SJCRH30 (cell line): ENCODE measurements around the gene LMNA. TPM values are rescaled to one million over a fixed set of nuclear protein-coding genes. Genes with fewer than 3 reads are reported as not detected.

Experiments
- DNase-seq, 2 experiments: peaks; one replicate each; pipeline ENCODE4 v3.0.0-alpha.2; 2015 to 2020
- H3K27ac ChIP-seq: fragments of 250-450 bp; sonication (Bioruptor Pico); 2 replicates; pipeline ENCODE4 v1.5.1; 2020; ENCODE audit warnings: mild to moderate bottlenecking, moderate library complexity
- H3K27me3 ChIP-seq: fragments of 250-450 bp; sonication (Bioruptor Pico); 2 replicates; pipeline ENCODE4 v1.5.1; 2020; ENCODE audit warnings: mild to moderate bottlenecking, moderate library complexity
- H3K36me3 ChIP-seq: fragments of 250-450 bp; sonication (Bioruptor Pico); 2 replicates; pipeline ENCODE4 v1.5.1; 2020; ENCODE audit warnings: mild to moderate bottlenecking, moderate library complexity
- H3K4me1 ChIP-seq: fragments of 250-450 bp; sonication (Bioruptor Pico); 2 replicates; pipeline ENCODE4 v1.5.1; 2020; ENCODE audit warnings: mild to moderate bottlenecking, moderate library complexity
- H3K4me3 ChIP-seq: fragments of 250-450 bp; sonication (Bioruptor Pico); 2 replicates; pipeline ENCODE4 v1.5.1; 2020; ENCODE audit warnings: mild to moderate bottlenecking, moderate library complexity
- H3K9me3 ChIP-seq: fragments of 250-450 bp; sonication (Bioruptor Pico); replicated peaks from 2 replicates; pipeline ENCODE4 v1.5.1; 2020; ENCODE audit warnings: mild to moderate bottlenecking, moderate library complexity
- total RNA-seq: library from RNA; depleted of rRNA; stranded (reverse); fragments of >200 nt; shearing (Covaris generic); gene quantifications from 2 replicates; pipeline ENCODE4 v1.2.3, GENCODE V29; 2014

The LMNA gene
- total RNA-seq, 1 experiment from 2014 or later: 113 TPM

- no peak for DNase-seq
- Histone ChIP-seq H3K9me3 (no peaks in the 10 kb centered on the region), H3K4me1 (no peaks in the 10 kb centered on the region), H3K4me3 (no peak overlapping the region), H3K27ac (no peak overlapping the region), H3K36me3 (peaks cover 8% of the 10 kb centered on the region), H3K27me3 (no peaks in the 10 kb centered on the region)
These were observed 37.1 kb upstream of the LMNA start for GRCh38 chr1:156077430-156077760.

DNA sequence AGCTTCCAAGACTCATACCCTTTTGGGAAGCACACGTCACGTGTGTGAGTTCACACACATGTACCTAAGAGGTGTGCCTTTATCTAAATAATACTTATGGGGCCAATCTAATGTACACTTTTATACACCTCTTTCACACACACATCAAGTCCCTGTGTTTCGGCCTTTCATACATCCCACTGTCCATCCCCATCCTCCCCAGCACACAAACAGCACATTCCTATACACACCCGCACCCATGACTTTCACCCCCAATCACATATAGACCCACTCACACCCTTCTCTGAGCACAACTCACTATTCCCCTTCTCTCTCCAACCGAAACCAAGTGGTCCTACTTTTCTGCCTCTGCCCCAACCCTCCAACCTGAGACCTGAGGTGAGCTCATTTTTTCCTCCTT is 35.8 kb upstream of the LMNA start:
- H3K4me1 ChIP-seq: peaks cover 4% of the 10 kb centered on the region; the same call in 1 of the 2 replicates
- no peaks in the 10 kb centered on the region for H3K27me3 ChIP-seq
- peaks cover 8% of the 10 kb centered on the region for H3K36me3 ChIP-seq
- no peak for DNase-seq
- H3K4me3 ChIP-seq: no peak overlapping the region
- no peaks in the 10 kb centered on the region for H3K9me3 ChIP-seq
- H3K27ac ChIP-seq: no peak overlapping the region

GRCh38 chr1:156079762-156080161 is 34.7 kb upstream of the LMNA start:
- Histone ChIP-seq H3K27ac (no peak overlapping the region), H3K4me1 (peaks cover 4% of the 10 kb centered on the region; the same call in 1 of the 2 replicates), H3K36me3 (peaks cover 8% of the 10 kb centered on the region), H3K4me3 (no peak overlapping the region), H3K27me3 (no peaks in the 10 kb centered on the region), H3K9me3 (no peaks in the 10 kb centered on the region)
- no peak for DNase-seq

GRCh38 chr1:156080241-156080862 is 34.2 kb upstream of the LMNA start:
- H3K4me1 ChIP-seq: peaks cover 4% of the 10 kb centered on the region; the same call in 1 of the 2 replicates
- no peak for DNase-seq
- peak overlapping the region; percentile 99 for H3K4me3 ChIP-seq
- H3K27me3 ChIP-seq: no peaks in the 10 kb centered on the region
- H3K9me3 ChIP-seq: no peaks in the 10 kb centered on the region
- H3K36me3 ChIP-seq: peaks cover 8% of the 10 kb centered on the region
- H3K27ac ChIP-seq: no peak overlapping the region

DNA sequence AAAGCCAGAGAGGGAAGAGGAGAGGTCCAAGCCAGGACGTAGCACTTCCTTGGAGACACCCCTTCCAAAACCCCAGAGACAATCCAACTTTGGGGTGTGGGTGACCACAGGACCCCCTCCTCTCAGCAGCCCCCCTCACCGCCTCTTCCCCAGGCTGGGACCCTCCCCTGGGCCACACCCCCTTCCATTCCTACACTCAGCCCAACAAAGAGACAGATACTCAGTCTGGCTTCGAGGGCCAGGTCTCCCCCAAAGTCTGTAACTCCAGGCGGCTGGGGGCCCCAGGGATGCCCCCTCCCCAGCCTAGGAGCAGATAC is 33.7 kb upstream of the LMNA start:
- H3K27ac ChIP-seq: peak overlapping the region; percentile 50; the same call in 1 of the 2 replicates

DNA sequence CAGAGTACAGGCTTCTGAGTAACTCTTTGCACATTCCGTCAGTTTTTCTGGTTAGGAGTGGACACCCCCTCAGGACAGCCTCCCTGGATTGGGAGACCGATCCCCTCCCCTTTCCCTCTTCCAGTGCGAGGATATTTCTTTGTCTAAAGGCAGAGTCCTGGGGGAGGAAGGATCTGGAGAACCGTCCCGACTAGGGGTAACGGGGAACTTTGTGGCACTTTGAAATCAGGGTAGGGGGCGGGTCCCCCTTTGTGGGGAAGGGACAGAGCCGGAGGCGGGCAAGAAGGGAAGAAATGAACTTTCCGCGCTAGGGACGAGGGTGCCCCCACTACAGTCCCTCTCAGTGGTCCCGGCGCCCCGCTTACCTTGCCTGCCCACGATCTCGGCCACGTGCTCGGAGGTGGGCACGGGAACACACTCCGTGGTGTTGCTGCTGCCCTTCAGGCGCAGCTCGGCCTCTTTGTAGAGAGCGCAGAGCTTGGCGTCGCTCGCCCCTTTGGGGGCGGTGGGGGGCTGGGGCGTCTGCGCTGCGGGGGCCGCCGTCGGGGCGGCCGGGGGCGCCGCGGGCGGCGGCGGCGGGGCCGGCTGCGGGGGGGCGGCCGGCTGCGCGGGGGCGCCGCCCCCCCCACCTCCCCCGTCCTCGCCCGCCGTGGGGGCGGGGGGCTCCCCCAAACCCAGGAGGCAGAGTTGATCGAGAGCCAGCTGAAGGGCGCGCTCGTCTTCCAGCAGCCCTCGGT is 33.2 kb upstream of the LMNA start:
- peaks cover 8% of the 10 kb centered on the region; the same call in 1 of the 2 replicates for H3K4me1 ChIP-seq
- peak overlapping the region; percentile 59 for H3K27ac ChIP-seq
- H3K4me3 ChIP-seq: peak overlapping the region; percentile 99
- H3K27me3 ChIP-seq: no peaks in the 10 kb centered on the region
- no peaks in the 10 kb centered on the region for H3K9me3 ChIP-seq
- H3K36me3 ChIP-seq: peaks cover 3% of the 10 kb centered on the region
- DNase-seq: peak in 1 of 2 experiments; percentile 37

More for the DNA sequence above, 33.7 kb upstream of the LMNA start:
- H3K9me3 ChIP-seq: no peaks in the 10 kb centered on the region
- H3K27me3 ChIP-seq: no peaks in the 10 kb centered on the region
- peaks cover 4% of the 10 kb centered on the region; the same call in 1 of the 2 replicates for H3K4me1 ChIP-seq
- peak overlapping the region; percentile 99 for H3K4me3 ChIP-seq
- H3K36me3 ChIP-seq: peaks cover 8% of the 10 kb centered on the region
- DNase-seq: no peak

DNA sequence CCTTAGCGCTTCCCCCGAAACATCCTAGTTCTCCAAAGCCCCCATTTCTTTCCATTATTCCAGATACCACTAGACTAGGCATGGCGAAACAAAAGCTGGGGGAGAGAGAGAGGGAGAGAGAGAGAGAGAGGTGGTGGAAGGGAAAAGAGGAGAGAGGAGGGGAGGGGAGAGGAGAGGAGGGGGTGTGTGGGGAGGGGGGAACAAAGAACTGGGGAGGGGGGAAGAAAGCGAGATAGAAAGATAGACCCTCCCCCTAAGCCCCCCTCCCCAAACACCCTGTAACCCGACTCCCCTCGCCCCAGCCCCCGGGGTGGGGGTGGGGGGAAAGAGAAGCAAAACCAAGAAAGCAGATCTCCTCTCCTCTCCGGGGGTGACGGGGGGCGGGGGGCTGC is 32.6 kb upstream of the LMNA start:
- peak overlapping the region; percentile 59 for H3K27ac ChIP-seq
- peaks cover 3% of the 10 kb centered on the region; the same call in 1 of the 2 replicates for H3K36me3 ChIP-seq
- no peaks in the 10 kb centered on the region for H3K27me3 ChIP-seq
- peak in 1 of 2 experiments; percentile 34 for DNase-seq
- peak overlapping the region; percentile 99 for H3K4me3 ChIP-seq
- H3K9me3 ChIP-seq: no peaks in the 10 kb centered on the region
- H3K4me1 ChIP-seq: peaks cover 8% of the 10 kb centered on the region; the same call in 1 of the 2 replicates

GRCh38 chr1:156082309-156083091 is 32.0 kb upstream of the LMNA start, which contains the start of gene MEX3A:
MEX3A (minus strand) TSS chr1:156082465; CDS start chr1:156081998, 467 bp downstream.
- Histone ChIP-seq H3K4me3 (peak within 1 kb of the TSS; percentile 99), H3K27ac (peak within 1 kb of the TSS; percentile 59), H3K9me3 (no peaks in the 10 kb centered on the region), H3K27me3 (no peaks in the 10 kb centered on the region), H3K4me1 (peaks cover 8% of the 10 kb centered on the region; the same call in 1 of the 2 replicates), H3K36me3 (no peaks in the 10 kb centered on the region; the same call in 1 of the 2 replicates)
- DNase-seq: peak; percentile 89 to 90

DNA sequence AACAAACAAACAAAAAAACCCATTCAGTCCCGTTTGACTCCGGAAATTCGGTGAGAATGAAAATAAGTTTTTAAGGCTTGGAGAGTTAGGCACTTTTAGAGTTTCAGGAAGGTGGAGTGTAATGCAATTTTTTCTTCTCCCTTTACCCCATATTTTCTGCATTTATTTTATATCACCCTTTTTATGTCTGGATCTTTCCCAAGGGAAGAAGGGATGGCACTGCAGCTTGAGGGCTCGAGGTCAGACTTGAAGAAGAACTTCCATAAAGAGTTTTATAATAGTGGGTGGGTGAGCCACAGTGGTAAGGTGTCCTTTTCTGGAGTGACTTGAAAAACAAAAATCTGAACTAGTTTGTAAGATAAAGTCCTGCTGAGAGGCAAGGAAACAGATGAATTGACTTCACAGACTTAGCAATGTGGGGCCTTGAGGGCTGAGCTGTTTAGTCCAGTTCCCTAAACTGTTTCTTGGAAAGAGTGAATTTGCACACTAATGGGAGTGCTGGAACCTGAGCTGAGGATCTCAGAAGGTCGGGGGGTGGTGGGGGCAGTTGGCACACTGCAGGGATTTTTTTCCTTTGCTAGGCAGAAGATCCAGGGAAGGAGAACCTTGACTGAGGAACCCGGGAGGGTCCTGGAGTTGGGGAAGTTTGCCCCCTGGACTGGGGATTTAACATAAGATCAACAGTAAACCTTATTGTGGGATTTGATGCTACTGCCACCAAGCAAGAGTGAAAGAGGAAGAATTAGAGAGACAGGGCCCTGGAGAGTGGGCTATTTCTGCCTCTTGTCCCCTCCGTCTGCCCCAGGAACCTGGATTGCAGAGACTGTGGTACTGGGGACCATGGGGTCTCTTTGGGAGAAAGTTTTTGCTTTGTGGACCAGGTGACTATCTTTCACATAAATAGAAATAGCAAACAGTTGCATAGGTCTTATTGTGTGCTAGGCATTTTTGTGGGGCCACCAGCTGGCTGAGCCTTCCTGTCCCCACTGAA is 30.4 kb upstream of the LMNA start:
- peaks cover 8% of the 10 kb centered on the region; the same call in 1 of the 2 replicates for H3K4me1 ChIP-seq
- H3K4me3 ChIP-seq: peak overlapping the region; percentile 99
- H3K27me3 ChIP-seq: no peaks in the 10 kb centered on the region
- no peak for DNase-seq
- no peak overlapping the region for H3K27ac ChIP-seq
- no peaks in the 10 kb centered on the region for H3K9me3 ChIP-seq
- H3K36me3 ChIP-seq: no peaks in the 10 kb centered on the region

DNA sequence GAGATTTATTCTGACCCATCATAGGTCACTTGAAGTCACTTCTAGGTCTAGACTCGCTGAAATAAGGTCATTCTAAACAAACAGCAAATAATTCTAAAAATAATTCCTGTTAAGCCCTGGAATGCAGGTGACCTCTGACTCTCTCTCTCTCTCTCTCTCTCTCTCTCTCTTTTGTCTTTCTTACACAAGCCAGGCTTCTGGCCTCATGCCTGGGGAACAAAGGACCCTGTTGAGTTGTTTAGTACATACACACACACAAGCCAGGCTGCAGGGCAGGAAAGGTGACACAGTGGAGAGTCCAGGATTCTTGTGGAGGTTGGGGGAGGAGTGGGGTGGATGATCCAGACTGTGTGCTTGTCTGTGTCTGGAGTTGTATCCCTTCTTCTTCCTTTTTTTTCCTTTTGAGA is 28.3 kb upstream of the LMNA start:
- Histone ChIP-seq H3K36me3 (no peaks in the 10 kb centered on the region), H3K27ac (no peak overlapping the region), H3K9me3 (no peaks in the 10 kb centered on the region), H3K4me1 (peaks cover 19% of the 10 kb centered on the region; the same call in 1 of the 2 replicates), H3K27me3 (no peaks in the 10 kb centered on the region), H3K4me3 (no peak overlapping the region)
- DNase-seq: no peak

DNA sequence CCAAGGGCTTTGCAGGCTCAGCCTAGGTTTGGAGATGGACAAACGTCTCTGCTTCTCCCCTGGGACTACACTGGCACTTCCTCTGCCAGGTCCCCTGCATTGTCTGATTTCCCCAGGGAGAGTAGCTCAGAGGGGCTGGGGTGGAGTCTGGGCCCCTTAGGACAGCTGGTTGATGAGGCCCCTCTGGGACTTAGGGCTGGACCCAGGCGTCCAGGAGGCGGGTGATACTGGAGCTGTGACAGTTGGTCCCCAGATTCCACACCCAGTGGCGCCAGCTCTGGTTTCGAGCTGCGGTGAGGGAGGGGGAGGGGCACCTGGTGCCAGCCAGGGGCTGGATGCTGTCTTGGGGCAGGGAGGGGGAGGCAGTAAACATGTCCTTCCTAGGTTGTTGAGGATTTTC is 24.8 kb upstream of the LMNA start:
- no peak overlapping the region for H3K4me3 ChIP-seq
- H3K9me3 ChIP-seq: no peaks in the 10 kb centered on the region
- H3K27me3 ChIP-seq: no peaks in the 10 kb centered on the region
- no peaks in the 10 kb centered on the region for H3K36me3 ChIP-seq
- H3K4me1 ChIP-seq: peaks cover 16% of the 10 kb centered on the region; the same call in 1 of the 2 replicates
- peak; percentile 56 to 58 for DNase-seq
- no peak overlapping the region for H3K27ac ChIP-seq

GRCh38 chr1:156090138-156090839 is 24.2 kb upstream of the LMNA start:
- Histone ChIP-seq H3K9me3 (no peaks in the 10 kb centered on the region), H3K27me3 (no peaks in the 10 kb centered on the region), H3K36me3 (no peaks in the 10 kb centered on the region), H3K4me1 (peaks cover 16% of the 10 kb centered on the region; the same call in 1 of the 2 replicates), H3K4me3 (no peak overlapping the region), H3K27ac (no peak overlapping the region)
- DNase-seq: no peak

DNA sequence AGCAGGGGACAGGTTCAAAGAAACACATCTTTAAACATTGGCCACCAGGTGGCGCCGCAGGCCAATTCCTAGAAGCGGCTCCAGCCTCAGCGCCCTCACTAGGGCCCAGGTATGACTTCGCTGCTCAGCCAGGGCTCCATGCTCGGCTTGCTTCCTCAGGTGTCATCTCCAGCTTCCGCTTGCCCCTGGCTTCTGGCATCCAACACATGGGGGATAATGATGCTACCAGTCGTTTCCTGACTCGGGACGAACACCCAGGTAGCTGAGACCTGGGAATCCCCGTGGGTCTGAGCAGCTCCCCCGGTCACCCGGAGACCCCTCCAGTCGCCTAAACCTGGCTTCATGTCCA is 23.7 kb upstream of the LMNA start:
- Histone ChIP-seq H3K27me3 (no peaks in the 10 kb centered on the region), H3K27ac (no peak overlapping the region), H3K4me1 (peaks cover 16% of the 10 kb centered on the region; the same call in 1 of the 2 replicates), H3K4me3 (no peak overlapping the region), H3K9me3 (no peaks in the 10 kb centered on the region), H3K36me3 (no peaks in the 10 kb centered on the region)
- DNase-seq: peak; percentile 79 to 91
